COR-L47 (cell line): ENCODE data around the gene KISS1R.
"Not testable (repeated sequence)": the region's sequence is repeated elsewhere in the genome, so short reads cannot be mapped to it uniquely, and the experiment has no call there.

ENCODE experiments used
- DNase-seq: peaks from one replicate; lab custom pipeline; 2025; lab: John Stamatoyannopoulos, UW

The KISS1R gene

GRCh38 chr19:917323-918151 is at the start of gene KISS1R:
Gene KISS1R (plus strand): TSS chr19:917333. CDS start chr19:917503, 170 bp downstream.
- DNase-seq, result peak; percentile 79

- no peak for DNase-seq
Observed at GRCh38 chr19:867855-868457, 49.2 kb upstream of the KISS1R start.

- DNase-seq, result no peak
Observed at GRCh38 chr19:868458-869244, 48.5 kb upstream of the KISS1R start.

- no peak for DNase-seq
Observed at GRCh38 chr19:869245-870177, 47.6 kb upstream of the KISS1R start.

GRCh38 chr19:870314-870713 is 46.8 kb upstream of the KISS1R start:
- DNase-seq, result no peak

GRCh38 chr19:870963-871401 is 46.2 kb upstream of the KISS1R start:
- peak; percentile 95 for DNase-seq

- DNase-seq, result no peak
Observed at GRCh38 chr19:871446-872265, 45.5 kb upstream of the KISS1R start.

GRCh38 chr19:872266-872951 is 44.7 kb upstream of the KISS1R start:
- no peak for DNase-seq

GRCh38 chr19:873084-873483 is 44.0 kb upstream of the KISS1R start:
- DNase-seq, result no peak

- no peak for DNase-seq
Observed at GRCh38 chr19:873561-874041, 43.5 kb upstream of the KISS1R start.

GRCh38 chr19:875265-875879 is 41.8 kb upstream of the KISS1R start:
- no peak for DNase-seq

GRCh38 chr19:876089-876488 is 41.0 kb upstream of the KISS1R start:
- no peak for DNase-seq

GRCh38 chr19:876780-877314 is 40.3 kb upstream of the KISS1R start:
- no peak for DNase-seq

- DNase-seq, result not testable (repeated sequence)
Observed at GRCh38 chr19:877992-878660, 39.0 kb upstream of the KISS1R start.

GRCh38 chr19:878751-879561 is 38.2 kb upstream of the KISS1R start:
- DNase-seq, result not testable (repeated sequence)

GRCh38 chr19:879711-880438 is 37.3 kb upstream of the KISS1R start:
- DNase-seq, result no peak
